Measurements from ENCODE around the gene ZNF799.
"Not testable (repeated sequence)": the region's sequence is repeated elsewhere in the genome, so short reads cannot be mapped to it uniquely, and the experiment has no call there.

DNA sequence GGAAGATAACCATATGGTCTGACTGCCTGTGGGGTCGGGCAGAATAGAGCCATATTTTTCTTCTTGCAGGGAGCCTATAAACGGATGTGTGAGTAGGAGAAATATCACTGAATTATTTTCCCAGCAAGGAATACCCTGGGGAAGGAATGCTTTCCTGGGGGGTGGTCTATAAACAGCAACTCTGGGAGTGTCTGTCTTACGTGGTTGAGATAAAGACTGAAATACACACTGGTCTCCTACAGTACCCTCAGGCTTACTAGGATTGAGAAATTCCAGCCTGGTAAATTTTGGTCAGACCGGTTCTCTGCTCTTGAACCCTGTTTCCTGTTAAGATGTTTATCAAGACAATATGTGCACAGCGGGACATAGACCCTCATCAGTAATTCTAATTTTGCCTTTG, 16.2 kb upstream of the ZNF799 start:
- TF ChIP-seq EZH2 (IDR thresholded peaks at IDR 0.05; ENCODE audit: insufficient read depth, poor library complexity, severe bottlenecking); EZH2phosphoT487 (IDR thresholded peaks at IDR 0.05; ENCODE audit: insufficient read depth, low read depth): not testable (repeated sequence)

Measured in GM23248 (cell line).